Measurements from ENCODE around the gene SORBS2.

DNA sequence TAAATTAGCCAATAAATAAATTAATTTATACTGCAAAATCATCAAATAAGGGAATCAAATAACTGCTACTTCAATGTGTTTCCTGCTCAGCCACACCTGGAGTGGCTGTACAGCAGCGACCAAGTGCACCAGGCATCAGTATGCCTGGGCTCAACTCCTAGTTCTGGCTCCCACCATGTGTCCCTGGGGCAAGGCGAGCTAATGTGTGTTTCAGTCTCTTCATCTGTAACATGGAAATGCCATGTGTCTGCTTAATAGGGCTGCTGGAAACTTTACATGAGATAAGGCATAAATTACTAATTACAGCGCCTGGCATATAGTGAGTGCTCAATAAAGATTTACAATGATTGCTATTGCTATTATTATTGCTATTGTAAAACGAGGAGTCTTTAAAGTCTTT lies 167.6 kb downstream of the SORBS2 start:
- TF ChIP-seq POLR2A (IDR thresholded peaks at IDR 0.05): no peak
- TF ChIP-seq POLR2AphosphoS5 (IDR thresholded peaks at IDR 0.05; ENCODE audit: insufficient read depth in 1 of 2, low read depth in 1 of 2): no peak
- TF ChIP-seq, protein P1, sequence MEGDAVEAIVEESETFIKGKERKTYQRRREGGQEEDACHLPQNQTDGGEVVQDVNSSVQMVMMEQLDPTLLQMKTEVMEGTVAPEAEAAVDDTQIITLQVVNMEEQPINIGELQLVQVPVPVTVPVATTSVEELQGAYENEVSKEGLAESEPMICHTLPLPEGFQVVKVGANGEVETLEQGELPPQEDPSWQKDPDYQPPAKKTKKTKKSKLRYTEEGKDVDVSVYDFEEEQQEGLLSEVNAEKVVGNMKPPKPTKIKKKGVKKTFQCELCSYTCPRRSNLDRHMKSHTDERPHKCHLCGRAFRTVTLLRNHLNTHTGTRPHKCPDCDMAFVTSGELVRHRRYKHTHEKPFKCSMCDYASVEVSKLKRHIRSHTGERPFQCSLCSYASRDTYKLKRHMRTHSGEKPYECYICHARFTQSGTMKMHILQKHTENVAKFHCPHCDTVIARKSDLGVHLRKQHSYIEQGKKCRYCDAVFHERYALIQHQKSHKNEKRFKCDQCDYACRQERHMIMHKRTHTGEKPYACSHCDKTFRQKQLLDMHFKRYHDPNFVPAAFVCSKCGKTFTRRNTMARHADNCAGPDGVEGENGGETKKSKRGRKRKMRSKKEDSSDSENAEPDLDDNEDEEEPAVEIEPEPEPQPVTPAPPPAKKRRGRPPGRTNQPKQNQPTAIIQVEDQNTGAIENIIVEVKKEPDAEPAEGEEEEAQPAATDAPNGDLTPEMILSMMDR (IDR thresholded peaks at IDR 0.05): no peak
